KG1 (cell line): ENCODE data around the gene TPM3.
"Not testable (repeated sequence)": the region's sequence is repeated elsewhere in the genome, so short reads cannot be mapped to it uniquely, and the experiment has no call there.

Experiments used
- DNase-seq: peaks from one replicate; lab custom pipeline; 2025; lab: John Stamatoyannopoulos, UW

The TPM3 gene

DNA sequence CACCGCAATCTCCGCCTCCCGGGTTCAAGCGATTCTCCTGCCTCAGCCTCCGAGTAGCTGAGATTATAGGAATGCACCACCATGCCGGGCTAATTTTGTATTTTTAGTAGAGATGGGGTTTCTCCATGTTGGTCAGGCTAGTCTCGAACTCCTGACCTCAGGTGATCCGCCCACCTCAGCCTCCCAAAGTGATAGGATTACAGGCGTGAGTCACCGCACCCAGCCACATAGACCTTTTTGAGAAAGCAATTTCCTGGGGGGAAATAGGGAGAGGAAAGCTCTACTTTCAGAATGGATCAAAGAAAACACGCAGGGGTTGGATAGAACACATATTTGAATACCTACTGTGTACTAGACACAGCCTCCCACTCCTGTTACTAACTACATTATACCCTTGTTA is 13.9 kb upstream of the TPM3 start:
- not testable (repeated sequence) for DNase-seq

DNA sequence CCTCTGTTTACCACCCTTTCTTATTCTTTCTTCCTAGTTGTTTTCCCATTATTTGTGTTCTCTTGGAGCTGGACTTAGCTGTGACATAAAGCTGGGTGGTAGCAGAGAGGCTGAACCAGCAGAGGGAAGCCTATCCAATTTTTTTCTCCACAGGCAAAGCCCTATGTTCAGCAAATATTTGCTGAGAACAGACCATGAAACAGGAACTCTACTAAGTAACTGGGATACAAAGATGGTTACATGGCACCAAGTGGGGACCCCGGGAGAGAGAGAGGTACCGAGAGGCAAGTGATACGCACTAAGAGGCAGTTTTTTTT is 7.6 kb upstream of the TPM3 start:
- DNase-seq, result no peak

DNA sequence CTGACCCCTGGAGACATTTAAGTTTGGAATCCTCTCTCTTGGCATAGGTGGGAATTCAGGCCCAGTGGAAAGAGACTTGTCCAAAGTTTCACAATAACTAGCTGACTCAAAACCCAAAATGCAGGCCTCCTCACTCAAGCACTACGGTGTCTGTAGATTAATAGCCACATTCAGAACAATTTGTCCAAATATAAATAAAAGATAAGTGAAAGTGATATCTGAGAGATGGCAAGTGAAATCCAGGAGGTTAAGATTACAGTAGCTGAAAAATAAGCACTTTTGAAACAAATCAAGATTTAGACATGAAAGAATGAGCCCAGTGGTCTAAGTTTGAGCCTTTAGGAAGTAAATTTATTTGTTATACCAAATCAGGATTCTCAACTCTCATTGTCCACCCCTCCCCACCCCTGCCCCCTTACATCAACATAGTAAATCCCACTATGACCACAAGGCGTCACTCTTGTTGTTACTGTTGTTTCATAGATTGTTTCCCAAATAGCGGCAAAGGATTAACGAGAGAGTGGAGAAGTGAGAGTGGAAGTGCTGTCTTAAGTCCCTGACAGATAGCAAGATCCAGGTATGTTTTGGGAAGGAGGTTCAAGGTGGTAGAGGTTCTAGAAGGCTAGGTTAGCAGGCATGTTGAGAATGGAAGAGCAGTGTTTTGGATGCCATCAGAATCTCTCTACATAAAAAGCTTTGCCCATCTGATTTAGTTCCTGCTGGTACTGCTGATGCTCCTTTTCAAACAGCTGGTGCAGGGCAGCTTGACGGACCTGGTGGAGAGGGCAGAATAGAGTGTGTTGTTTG is 7.1 kb upstream of the TPM3 start:
- peak; percentile 30 for DNase-seq

DNA sequence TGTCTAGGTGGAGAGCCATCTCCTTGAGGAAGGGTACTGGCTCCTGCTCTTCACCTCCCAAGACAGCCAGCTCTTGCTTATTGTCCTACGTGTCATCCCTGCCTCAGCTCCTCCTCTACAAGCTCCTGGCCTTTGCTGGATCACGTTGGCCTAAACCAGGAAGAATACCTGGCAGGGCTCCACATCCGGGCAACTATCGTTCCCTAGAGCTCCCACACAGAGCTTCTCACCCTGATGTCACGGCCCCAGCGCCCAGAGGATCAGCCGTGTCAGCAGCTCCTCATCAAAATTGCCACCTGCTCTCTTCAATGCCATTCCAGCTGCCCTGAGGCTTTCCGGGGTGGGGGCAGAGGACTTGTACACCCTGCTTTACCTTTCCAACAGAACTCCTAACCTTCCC is 1.9 kb upstream of the TPM3 start:
- DNase-seq, result no peak

DNA sequence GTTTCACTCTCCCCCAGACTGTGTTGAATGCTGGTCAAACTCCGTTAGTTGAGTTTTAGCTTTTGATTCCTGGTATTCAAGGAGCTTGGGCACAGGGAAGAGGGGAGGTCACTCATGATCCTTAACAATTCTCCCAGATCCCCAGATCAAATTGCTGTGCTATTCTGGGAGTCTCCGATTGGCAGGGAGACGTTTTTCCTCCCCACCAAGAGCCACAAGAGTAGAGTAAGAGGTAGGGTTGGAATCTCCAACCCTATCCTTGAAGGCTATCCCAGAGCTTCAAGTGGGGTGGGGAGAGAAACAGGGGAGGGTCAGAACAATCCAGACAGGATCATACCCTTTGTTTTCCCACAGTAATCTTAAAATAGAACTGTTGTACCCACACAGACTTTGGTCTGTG is 576 bp upstream of the TPM3 start:
- no peak for DNase-seq

DNA sequence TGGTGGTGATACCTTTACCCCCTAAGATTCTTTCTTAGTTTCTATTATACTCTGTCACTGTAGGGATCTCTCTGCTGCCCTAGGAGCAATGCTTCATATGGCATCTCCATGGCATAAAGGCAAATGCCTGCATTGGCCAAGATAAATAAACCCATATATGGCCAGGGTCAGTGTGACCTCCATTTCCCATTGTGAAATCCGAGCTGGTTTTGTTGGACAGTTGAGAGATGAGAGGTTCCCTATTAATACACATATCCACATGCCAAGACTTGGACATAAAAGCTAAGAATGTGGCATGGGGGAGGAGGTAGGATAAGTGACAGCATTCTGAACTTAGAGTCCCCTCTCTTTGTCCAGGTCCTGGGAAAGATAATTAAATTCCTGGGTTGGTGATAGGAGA is 1.4 kb downstream of the TPM3 start:
- no peak for DNase-seq

DNA sequence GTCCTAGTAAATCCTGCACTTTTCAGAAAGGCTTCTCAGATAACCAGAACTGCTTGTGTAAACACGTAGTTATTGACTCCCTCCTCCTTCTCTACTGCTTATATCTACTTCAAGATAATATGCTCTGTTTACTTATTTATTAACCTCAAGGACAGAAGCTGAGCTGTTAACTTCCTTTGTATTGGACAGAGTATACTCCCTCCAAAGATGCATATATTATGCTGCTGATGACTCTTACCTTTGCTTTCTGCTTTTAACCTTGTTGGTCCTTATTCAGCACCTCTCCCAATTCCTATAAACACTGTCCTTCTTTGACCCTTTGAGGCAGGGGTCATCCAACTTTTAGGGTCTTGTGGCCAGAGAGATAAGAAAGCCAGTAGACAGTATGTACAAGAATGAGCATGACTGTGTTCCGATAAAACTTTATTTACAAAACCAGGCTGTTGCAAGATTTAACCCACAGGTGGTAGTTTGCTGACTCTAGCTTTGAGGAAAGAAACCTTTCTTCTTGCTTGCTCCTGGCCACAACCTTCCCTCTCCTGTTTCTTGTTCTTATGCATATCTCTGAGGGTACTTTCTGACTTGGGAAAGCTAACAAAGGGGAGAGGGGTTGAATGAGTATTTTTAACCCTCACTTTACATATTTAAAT is 4.9 kb downstream of the TPM3 start:
- DNase-seq, result no peak

- DNase-seq, result peak; percentile 44
Observed at GRCh38 chr1:154186177-154186576, 5.7 kb downstream of the TPM3 start.

GRCh38 chr1:154183046-154183915 is 8.6 kb downstream of the TPM3 start:
- peak; percentile 88 for DNase-seq

GRCh38 chr1:154182344-154183045 is 9.4 kb downstream of the TPM3 start:
- DNase-seq, result peak; percentile 86

DNA sequence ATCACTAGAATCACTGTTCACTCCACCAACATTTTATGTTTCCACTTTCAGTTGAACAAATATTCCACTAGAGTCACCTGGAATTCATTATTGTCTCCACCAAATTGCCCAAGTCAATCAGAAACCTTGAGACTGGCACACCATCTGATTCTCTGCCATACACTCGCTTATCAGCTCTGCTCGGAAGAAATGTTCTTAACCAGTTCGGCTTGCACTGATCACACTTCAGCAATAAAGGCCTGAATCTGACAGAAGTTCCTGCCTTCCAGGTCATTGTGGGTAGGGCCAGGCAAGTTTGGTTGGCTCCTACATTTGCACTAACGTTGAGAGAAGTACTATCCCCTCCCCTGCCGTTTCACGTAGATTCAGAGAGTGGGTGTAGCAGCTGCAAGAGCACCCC is 10.0 kb downstream of the TPM3 start:
- no peak for DNase-seq

- peak; percentile 54 for DNase-seq
Observed at GRCh38 chr1:154179946-154180687, 11.8 kb downstream of the TPM3 start.

DNA sequence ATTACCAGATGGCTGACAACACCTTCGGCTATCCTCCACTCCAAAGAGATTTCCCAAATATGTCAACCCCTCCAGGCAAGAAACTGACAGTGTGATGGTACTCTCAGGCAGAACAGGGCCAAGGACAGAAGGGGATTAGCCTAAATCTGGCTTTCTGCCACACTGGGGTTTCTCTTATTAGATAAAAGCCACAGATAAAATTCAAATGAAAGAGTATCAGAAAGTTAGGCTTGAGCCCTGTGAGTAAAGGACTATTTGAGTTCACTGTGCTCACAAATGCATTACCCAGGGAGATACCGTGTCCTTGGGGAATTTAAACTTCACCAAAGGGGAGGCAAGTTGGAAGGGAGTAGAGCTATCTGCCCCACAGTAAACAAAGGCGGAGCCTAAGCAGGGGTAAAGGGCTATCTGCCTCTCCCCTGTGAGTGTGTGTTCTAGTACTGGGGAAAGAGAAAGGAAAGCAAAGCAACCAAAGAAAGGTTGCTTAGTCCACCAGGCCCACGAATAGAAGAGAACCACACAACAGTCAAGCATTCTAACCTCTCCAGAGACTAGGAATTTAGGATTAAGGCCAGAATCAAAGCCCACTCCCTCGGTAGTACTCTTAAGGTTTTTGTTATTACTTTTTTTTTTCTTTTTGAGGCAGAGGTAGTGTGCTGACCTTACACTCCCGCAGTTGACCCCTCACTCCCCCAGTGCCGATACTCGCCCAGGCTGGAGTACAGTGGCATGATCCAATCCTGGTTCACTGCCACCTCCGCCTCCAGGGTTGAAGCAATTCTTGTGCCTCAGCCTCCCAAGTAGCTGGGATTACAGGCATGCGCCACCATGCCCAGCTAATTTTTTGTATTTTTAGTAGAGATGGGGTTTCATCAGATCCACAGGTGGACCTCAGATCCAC is 12.7 kb downstream of the TPM3 start:
- no peak for DNase-seq

GRCh38 chr1:154178013-154178412 is 13.9 kb downstream of the TPM3 start:
- DNase-seq, result no peak

DNA sequence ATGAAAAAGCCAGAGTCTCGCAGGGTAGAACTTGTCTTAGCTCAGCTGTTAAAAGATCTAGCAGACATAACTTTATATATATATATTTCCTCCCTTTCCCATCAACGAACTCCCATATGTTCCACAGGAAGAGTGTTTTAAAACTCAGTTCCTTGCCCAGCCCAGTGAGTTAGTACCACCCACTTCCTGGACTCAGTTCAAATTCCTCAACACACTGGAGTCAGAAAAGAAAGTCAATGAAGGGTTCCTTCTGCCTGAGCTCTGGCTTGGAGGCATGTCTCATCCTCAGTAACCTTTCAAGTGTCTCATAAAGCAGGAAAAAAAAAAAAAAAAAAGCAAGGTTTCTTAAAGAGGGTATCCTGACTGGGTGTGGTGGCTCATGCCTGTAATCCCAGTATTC is 15.6 kb downstream of the TPM3 start:
- DNase-seq, result no peak

DNA sequence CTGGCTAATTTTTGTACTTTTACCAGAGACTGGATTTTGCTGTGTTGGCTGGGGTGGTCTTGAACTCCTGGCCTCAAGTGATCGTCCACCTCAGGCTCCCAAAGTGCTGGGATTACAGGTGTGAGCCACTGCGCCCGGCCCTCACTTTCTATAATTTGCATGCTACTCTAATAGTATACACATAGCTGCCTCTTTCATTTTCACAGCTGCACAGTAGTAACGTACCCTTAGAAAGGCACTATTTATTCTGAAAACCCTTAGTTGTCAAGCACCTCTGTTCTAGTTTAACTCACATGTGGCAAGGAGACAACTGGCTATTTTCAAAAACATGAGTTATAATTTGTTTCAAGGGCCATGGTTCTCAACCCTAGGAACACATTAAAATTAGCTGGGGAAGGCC is 17.2 kb downstream of the TPM3 start:
- no peak for DNase-seq

GRCh38 chr1:154171880-154172279 is 20.0 kb downstream of the TPM3 start:
- no peak for DNase-seq

DNA sequence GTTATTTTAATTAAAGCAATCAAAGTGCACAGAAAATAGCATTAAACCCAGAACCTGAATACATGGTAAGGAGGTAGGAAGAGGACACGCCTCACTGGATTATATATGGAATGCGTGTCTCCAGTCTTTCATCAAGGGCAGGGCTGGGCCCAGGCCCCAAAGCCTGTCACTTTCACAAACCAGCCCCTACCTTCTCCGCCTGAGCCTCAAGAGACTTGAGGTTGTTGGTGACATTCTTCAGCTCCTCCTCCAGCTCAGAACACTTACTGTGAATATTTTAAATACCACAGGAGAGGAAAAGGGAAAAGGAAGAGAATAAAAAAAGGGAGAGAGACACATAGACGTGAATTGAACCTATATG is 20.7 kb downstream of the TPM3 start:
- DNase-seq, result no peak

- no peak for DNase-seq
Observed at GRCh38 chr1:154170547-154171222, 21.2 kb downstream of the TPM3 start.

GRCh38 chr1:154167461-154167860 is 24.4 kb downstream of the TPM3 start:
- no peak for DNase-seq
